ENCODE data around the gene GIT1.
"Not testable (repeated sequence)": the region's sequence is repeated elsewhere in the genome, so short reads cannot be mapped to it uniquely, and the experiment has no call there.

Gene GIT1

GRCh38 chr17:29567554-29568330 is 21.7 kb downstream of the GIT1 start:
- DNase-seq (ENCODE audit: low read depth): peak; percentile 62

DNA sequence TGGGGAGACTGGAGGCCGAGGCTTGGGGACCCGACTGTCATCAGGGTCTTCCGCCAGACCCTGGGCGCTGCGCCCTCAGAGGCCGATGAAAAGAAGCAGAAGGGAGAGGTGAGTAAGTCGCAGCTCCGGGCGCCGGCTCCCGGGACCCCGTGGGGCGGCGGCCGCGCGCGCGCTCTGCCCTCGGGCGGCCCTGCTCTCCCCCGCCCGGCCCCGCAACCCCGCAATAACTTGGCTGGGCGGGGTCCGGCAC is 22.2 kb downstream of the GIT1 start:
- DNase-seq (ENCODE audit: low read depth): no peak

DNA sequence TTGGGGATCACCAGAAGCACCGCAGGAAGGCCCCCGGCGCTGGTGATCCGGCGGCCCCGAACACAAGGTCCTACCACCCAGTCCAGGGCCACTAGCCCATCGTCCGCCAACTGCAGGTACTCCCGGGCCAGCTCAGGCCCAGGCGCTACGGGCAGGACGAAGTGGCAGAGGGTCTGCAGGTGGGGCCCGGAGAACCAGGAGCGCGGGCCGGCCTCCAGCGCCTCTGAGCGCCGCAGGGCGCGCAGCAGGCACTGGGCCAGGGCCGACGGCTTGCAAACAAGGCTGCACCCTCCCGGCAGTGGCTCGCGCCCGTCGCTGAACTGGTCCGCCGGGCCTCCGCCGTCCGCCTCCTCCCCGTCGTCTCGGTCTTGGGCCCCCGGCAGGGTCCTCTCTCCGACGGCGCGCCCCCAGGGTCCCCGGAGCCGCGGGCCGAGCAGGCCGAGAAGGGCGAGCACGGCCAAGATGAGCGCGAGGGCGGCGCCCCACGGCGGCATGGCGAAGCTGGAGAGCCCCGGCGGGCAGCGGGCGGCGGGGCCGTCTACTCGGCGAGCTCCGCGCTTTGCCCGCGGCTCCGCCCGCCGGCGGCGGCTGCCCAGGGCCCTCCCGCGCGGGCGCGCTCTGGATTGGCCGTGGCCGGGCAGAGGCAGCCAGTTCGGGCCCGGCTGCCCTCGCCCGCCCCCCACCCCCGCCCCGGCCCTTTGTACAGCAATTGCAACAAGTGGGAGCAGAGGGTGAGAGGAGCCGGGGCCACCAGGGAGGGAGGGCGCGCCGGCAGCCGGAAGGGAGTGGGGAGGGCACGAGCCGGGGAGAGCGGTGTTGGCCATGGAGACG is 22.8 kb downstream of the GIT1 start, which contains the start of gene ABHD15:
Gene ABHD15, minus strand, starts transcription at position 565 of the 831 bp plus-strand sequence. Its CDS starts 71 bp downstream, at position 494.
- DNase-seq (ENCODE audit: low read depth): no peak

DNA sequence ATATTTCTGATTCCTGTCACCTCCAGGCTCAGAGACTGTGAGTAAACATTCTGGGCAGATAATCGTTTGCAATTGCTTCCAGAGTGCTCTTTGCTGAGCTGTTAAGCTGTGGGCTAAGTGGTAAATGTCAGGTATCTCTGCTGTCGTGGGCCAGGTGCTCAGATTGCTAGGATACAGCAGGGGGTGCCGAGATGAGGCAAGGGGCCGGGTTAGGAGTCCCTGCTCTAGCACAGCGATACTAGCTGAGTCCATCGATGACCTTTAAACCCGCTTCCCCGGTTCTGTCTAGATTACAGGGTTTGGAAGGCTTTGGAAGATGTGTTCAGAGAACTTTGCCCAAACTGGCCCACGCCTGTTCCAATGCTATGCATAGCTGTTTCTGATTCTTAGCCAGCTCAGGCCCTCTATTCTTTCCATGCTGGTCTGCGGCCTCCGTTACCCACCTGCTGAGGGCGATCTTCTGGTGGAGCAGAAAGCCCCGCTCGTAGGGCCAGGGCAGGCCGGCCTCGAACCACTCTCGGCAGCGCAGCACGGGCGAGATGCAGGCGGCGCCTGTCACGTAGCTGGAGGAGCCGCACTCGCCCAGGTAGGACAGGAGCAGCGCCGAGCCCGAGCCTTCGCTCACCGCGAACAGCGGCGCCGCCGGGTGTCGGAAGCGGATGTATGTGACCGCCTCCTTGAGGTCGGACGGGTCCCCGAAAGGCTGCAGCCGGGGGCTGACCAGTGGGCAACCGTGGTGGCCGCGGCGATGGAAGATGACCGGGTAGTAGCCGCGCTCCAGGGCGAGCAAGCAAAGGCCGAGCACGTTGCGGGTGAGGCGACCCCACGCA is 23.6 kb downstream of the GIT1 start:
- DNase-seq (ENCODE audit: low read depth): no peak

DNA sequence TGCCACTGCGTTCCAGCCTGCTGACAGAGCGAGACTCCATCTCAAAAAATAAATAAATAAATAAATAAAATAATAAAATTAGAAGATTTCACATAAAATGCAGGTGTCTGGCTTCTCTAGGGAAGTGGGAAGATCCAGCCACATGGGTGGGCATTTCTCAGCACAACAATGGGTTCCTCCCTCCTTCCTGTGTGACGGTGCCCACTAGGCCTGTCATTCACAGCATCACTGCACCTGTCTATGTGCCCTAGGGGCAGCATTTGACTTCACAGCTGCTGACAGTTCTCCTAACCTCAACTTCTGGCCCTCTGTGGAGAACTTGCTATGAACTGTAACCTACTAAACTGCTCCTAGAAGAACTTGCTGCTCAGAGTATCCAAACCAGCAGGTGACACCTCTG is 25.6 kb downstream of the GIT1 start:
- no peak for DNase-seq (ENCODE audit: low read depth)

- no peak for DNase-seq (ENCODE audit: low read depth)
These were observed 26.8 kb downstream of the GIT1 start for GRCh38 chr17:29562615-29563014.

- no peak for DNase-seq (ENCODE audit: low read depth)
These were observed 27.6 kb downstream of the GIT1 start for GRCh38 chr17:29561554-29562517.

- no peak for DNase-seq (ENCODE audit: low read depth)
These were observed 29.1 kb downstream of the GIT1 start for GRCh38 chr17:29560316-29560715.

DNA sequence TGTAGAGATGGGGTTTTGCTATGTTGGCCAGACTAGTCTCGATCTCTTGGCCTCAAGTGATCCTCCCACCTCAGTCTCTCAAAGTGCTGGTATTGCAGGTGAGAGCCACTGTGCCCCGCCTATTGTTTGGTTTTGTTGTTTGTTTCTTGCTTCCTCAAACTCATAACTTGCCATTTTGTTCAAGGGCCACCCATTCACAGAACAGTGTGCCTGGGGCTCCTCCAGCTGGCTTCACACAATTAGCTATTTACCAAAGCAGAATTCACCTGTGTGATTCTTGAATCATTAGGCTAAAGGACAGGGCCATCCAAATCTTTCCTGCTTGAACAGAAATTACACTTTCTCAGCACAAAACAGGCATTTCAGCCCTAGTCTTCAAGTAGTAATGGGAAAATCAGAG is 29.8 kb downstream of the GIT1 start:
- DNase-seq (ENCODE audit: low read depth): no peak

- not testable (repeated sequence) for DNase-seq (ENCODE audit: low read depth)
These were observed 31.3 kb downstream of the GIT1 start for GRCh38 chr17:29558139-29558538.

DNA sequence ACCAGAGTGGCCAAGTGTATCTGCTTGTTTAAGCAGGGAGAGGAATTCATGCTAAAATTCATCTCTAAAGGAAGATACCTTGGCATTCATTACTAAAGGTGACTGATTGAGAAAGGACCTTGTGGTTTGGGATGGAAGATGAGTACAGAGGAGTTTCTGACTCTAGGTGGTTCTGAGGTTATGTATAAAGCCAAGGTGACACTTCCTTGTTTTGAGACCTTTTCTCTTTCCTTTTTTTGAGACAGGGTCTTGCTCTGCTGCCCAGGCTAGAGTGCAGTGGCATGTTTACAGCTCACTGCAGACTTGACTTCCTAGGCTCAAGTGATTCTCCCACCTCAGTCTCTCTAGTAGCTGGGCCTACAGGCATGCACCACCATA is 31.7 kb downstream of the GIT1 start:
- DNase-seq (ENCODE audit: low read depth): no peak

- no peak for DNase-seq (ENCODE audit: low read depth)
These were observed 32.2 kb downstream of the GIT1 start for GRCh38 chr17:29557085-29557738.

- DNase-seq (ENCODE audit: low read depth): no peak
These were observed 33.6 kb downstream of the GIT1 start for GRCh38 chr17:29555840-29556239.

DNA sequence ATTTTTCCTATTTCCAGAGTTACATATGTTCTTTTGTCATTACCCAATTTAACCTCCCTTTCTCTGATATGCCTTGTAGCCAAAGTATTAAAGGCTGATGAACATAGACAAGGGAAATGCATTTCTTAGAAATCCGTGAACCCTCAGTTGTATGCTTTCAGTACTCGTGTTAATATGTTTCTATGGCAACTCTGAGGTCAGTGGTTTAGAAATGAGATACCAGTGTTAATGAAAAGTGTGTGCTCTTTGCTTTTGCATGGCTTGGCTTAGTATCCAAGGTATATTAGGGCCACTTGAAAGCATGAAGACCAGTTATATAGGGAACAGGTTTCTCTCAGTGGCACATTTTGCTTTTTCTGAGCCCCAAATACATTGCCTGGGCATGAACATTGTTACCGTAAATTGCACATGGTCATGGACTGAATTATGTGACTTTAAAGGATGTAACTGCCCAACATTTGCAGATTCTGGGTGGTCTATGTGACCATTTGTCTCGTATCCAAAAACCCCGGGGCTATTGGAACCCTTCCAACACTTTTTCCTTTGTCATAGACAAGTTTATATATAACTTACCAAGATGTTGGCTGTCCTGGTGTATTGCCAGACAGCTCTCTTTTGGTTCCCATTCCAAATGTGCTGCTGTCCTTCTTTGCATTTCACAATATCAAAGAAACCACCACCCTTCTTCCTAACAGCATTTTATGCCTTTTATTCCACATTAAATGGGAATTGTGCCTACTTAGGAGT is 40.1 kb downstream of the GIT1 start:
- DNase-seq (ENCODE audit: low read depth): no peak

GRCh38 chr17:29546830-29547229 is 42.6 kb downstream of the GIT1 start:
- DNase-seq (ENCODE audit: low read depth): no peak

GRCh38 chr17:29546085-29546484 is 43.4 kb downstream of the GIT1 start:
- DNase-seq (ENCODE audit: low read depth): no peak

DNA sequence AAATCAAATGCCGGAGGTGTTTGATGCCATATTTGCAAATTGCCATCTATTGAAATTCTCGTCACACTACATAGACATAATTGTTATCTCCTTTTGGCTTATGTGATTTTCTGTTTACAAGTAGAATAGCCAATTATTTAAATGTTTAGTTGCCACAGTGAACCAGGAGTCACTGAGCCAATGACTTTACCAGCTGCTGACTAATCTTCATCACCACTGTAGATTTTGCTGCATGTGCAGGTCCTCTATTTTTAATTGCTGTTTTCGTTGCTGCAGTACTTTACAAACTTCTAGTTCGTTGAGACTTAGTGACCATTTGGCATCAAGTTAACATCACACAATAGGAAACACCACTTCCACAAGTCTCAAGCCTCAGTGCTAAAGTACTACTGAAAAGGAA is 45.4 kb downstream of the GIT1 start:
- no peak for DNase-seq (ENCODE audit: low read depth)

GRCh38 chr17:29533976-29534375 is 55.5 kb downstream of the GIT1 start:
- no peak for DNase-seq (ENCODE audit: low read depth)

DNA sequence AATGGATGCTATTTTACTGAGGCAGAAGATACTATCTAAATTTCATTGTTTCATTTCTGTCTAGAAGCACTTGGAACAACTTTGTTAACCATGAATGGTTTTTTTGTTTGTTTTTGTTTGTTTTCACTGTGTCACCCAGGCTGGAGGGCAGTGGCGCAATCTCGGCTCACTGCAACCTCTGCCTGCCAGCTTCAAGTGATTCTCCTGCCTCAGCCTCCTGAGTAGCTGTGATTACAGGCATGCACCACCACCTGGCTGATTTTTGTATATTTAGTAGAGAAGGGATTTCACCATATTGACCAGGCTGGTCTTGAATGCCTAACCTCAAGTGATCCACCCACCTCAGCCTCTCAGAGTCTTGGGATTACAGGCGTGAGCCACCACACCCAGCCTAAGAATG is 63.1 kb downstream of the GIT1 start:
- DNase-seq (ENCODE audit: low read depth): no peak

DNA sequence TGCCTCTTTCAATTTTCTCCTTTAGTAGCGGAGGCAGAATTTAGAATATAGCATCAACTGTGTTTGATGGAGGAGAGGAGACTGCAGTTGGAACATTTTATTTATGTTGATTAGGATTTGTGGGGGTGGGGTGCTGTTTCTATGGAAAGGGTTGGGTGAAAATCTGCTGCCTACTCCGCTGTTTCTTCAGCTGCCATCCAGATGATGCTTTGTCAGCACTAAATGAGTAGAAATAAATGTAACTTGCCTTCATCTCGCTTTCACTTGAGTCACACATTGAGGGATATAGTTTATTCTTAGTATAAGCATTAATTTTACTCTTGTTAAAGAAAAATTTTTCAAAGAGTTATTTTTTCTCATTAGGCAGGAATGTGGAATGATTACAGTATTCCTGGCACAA is 64.8 kb downstream of the GIT1 start:
- no peak for DNase-seq (ENCODE audit: low read depth)

Measured in stimulated activated CD8-positive, alpha-beta memory T cell treated with anti-CD3 and anti-CD28 coated beads, Interleukin-4, amount 100 ng/mL, for 24 hours (primary cell).